MCF 10A (cell line): ENCODE results near the gene MARCO. TPM values are rescaled to one million over a fixed set of nuclear protein-coding genes. Genes with fewer than 3 reads are reported as not detected.

Experiments
- BruUV-seq: library from RNA; stranded (reverse); fragments of 400-500 nt; replicated peaks from 2 replicates; lab custom pipeline; 2021; lab: Mats Ljungman, UMichigan
- CTCF ChIA-PET: fragments of 300-600 bp; sonication (Branson Sonifier 250); formaldehyde crosslinking; extraction: SDS; loops from one replicate; lab custom pipeline; 2021; ENCODE audit warnings: antibody characterized with exemption, inconsistent platforms; lab: Yijun Ruan, JAX
- POLR2A ChIA-PET: fragments of 300-600, 350-650 bp; sonication (Branson Sonifier 250); formaldehyde crosslinking; extraction: SDS; loops from one replicate; lab custom pipeline; 2020; ENCODE audit warnings: antibody characterized with exemption, inconsistent platforms; lab: Yijun Ruan, JAX
- DNase-seq: peaks from one replicate; pipeline ENCODE4 v3.0.0-alpha.2; 2018; ENCODE audit not compliant: unreplicated experiment
- H3K27ac Mint-ChIP-seq: one replicate; pipeline ENCODE4 v1.8.0; 2022; ENCODE audit warnings: mild to moderate bottlenecking, low read depth, mixed read lengths; ENCODE audit not compliant: unreplicated experiment
- H3K27me3 Mint-ChIP-seq: one replicate; pipeline ENCODE4 v1.8.0; 2022; ENCODE audit warnings: mixed read lengths; ENCODE audit not compliant: insufficient read depth, unreplicated experiment
- H3K36me3 Mint-ChIP-seq: one replicate; pipeline ENCODE4 v1.8.0; 2022; ENCODE audit warnings: mild to moderate bottlenecking, moderate library complexity, mixed read lengths; ENCODE audit not compliant: insufficient read depth, unreplicated experiment
- H3K4me1 Mint-ChIP-seq: one replicate; pipeline ENCODE4 v1.8.0; 2022; ENCODE audit warnings: mixed read lengths; ENCODE audit not compliant: insufficient read depth, unreplicated experiment
- H3K4me3 Mint-ChIP-seq: one replicate; pipeline ENCODE4 v1.8.0; 2022; ENCODE audit warnings: mild to moderate bottlenecking, moderate library complexity, mixed read lengths; ENCODE audit not compliant: unreplicated experiment
- H3K9me3 Mint-ChIP-seq: one replicate; pipeline ENCODE4 v1.8.0; 2022; ENCODE audit warnings: mixed read lengths; ENCODE audit not compliant: unreplicated experiment
- intact Hi-C: fragments of 100-400 bp; cut with micrococcal nuclease; formaldehyde crosslinking; loops from 2 replicates; pipeline ENCODE4 v1.14.1; 2022
- total RNA-seq: library from RNA; stranded (reverse); gene quantifications from 2 replicates; pipeline ENCODE4 v1.2.3, GENCODE V29; 2022
- TF ChIP-seq, protein P1 (sequence below): fragments of 200-600 bp; IDR thresholded peaks from one replicate; pipeline ENCODE4 v1.8.0; 2022; ENCODE audit warnings: antibody characterized with exemption, mild to moderate bottlenecking; ENCODE audit not compliant: unreplicated experiment

Gene MARCO
- total RNA-seq, 1 experiment from 2014 or later, result 1.5 TPM

DNA sequence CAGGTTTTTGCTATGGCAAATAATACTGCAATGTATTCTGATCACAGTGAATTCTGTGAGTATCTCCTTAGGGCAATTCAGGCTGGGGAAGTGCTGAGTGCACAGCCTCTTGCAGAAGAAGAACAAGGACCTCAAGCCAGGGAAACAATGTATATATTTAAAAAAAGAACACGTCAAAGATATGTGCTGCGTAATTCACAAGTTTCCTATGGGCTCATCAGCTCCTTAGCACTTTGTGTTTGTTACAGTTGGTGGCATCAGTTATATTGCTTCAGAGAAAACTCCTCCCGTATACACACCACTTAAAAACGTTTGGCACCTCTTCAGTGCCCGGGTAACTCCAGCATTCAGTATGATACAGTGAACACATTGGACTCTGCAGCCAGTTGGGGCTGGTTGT is 16.5 kb upstream of the MARCO start:
- Mint-ChIP-seq H3K4me1 (no peaks in the 10 kb centered on the region), H3K36me3 (no peaks in the 10 kb centered on the region), H3K27ac (no peak overlapping the region), H3K9me3 (peaks cover 10% of the 10 kb centered on the region), H3K27me3 (peaks cover 11% of the 10 kb centered on the region), H3K4me3 (no peak overlapping the region)
- POLR2A ChIA-PET, result no interaction called here
- no TSS peak for BruUV-seq
- TF ChIP-seq, protein P1, sequence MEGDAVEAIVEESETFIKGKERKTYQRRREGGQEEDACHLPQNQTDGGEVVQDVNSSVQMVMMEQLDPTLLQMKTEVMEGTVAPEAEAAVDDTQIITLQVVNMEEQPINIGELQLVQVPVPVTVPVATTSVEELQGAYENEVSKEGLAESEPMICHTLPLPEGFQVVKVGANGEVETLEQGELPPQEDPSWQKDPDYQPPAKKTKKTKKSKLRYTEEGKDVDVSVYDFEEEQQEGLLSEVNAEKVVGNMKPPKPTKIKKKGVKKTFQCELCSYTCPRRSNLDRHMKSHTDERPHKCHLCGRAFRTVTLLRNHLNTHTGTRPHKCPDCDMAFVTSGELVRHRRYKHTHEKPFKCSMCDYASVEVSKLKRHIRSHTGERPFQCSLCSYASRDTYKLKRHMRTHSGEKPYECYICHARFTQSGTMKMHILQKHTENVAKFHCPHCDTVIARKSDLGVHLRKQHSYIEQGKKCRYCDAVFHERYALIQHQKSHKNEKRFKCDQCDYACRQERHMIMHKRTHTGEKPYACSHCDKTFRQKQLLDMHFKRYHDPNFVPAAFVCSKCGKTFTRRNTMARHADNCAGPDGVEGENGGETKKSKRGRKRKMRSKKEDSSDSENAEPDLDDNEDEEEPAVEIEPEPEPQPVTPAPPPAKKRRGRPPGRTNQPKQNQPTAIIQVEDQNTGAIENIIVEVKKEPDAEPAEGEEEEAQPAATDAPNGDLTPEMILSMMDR, result no peak
- CTCF ChIA-PET, result interaction anchor here (0.6 kb wide), 1 partner anchor 36 kb away, joined by 4 read pairs; no protein-coding TSS in a partner anchor
- DNase-seq, result no peak
- intact Hi-C loops, result no loop called here

DNA sequence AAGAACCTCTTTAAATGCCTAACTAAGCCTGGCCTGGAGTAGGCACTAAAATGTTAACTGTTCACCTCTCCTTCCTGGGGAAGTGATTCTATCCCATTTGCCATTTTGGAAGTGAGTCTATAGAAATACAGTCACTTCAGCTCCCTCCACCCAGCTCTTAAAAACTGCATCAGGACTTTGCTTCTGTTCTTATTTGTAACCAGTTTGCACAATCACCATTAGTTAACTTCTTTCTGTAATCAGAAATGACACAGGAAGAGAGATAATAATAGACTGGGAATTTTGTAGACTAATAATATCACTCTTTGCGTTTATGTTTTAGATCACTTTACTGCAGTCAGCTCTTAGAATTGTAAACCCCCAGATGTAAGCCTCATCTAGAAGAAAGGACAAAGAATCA is 16.0 kb upstream of the MARCO start:
- no peaks in the 10 kb centered on the region for H3K36me3 Mint-ChIP-seq
- H3K4me3 Mint-ChIP-seq, result no peak overlapping the region
- intact Hi-C loops, result no loop called here
- DNase-seq, result no peak
- H3K27ac Mint-ChIP-seq, result no peak overlapping the region
- no peaks in the 10 kb centered on the region for H3K4me1 Mint-ChIP-seq
- CTCF ChIA-PET, result no interaction called here
- TF ChIP-seq, protein P1, result no peak
- no TSS peak for BruUV-seq
- POLR2A ChIA-PET, result no interaction called here
- peaks cover 11% of the 10 kb centered on the region for H3K27me3 Mint-ChIP-seq
- peaks cover 10% of the 10 kb centered on the region for H3K9me3 Mint-ChIP-seq

DNA sequence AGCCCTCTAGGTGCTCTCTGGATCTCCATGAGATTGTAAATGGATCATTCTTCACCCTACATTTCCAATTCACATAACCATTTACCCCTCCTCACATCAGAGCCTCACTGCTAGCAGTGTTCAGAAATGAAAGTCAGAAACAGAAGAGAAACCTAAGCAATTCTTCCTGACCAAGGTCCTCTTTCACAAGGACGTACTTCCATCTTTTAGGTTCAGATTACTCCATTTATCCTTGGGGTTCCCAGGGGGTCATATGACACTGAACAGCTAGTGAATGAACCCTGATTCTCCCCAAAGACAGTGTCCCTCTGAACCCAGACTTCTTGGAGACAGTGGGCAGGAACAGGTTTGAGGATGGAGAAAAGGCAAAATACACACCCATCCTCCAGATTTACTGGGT is 12.9 kb upstream of the MARCO start:
- peaks cover 11% of the 10 kb centered on the region for H3K27me3 Mint-ChIP-seq

DNA sequence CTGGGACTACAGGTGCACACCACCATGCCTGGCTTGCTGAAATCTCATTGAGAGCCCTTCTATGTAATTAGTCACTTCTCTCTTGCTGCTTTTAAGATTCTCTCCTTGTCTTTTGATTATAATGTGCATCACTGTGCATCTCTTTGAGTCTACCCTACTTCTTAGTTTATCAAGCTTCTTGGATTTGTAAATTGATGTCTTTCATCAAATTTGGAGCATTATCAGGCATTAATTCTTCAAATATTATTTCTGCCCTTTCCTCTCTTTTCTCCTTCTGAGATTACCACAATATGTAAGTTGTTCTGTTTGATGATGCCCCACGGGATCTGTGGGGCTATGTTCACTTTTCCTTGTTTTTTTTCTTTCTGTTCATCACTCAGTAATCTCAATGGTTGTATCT is 9.0 kb upstream of the MARCO start:
- H3K4me1 Mint-ChIP-seq, result no peaks in the 10 kb centered on the region
- POLR2A ChIA-PET, result no interaction called here
- CTCF ChIA-PET, result interaction anchor here (0.6 kb wide), 1 partner anchor 52 kb away, joined by 3 read pairs; no protein-coding TSS in a partner anchor
- peaks cover 20% of the 10 kb centered on the region for H3K9me3 Mint-ChIP-seq
- no peaks in the 10 kb centered on the region for H3K36me3 Mint-ChIP-seq
- BruUV-seq, result no TSS peak
- intact Hi-C loops, result no loop called here
- no peaks in the 10 kb centered on the region for H3K27me3 Mint-ChIP-seq
- TF ChIP-seq, protein P1, result no peak
- H3K27ac Mint-ChIP-seq, result no peak overlapping the region
- no peak for DNase-seq
- H3K4me3 Mint-ChIP-seq, result no peak overlapping the region

More for the DNA sequence above, 12.9 kb upstream of the MARCO start:
- intact Hi-C loops, result no loop called here
- no TSS peak for BruUV-seq
- TF ChIP-seq, protein P1, result no peak
- DNase-seq, result no peak
- H3K9me3 Mint-ChIP-seq, result peaks cover 20% of the 10 kb centered on the region
- no peaks in the 10 kb centered on the region for H3K36me3 Mint-ChIP-seq
- POLR2A ChIA-PET, result no interaction called here
- no peak overlapping the region for H3K4me3 Mint-ChIP-seq
- H3K4me1 Mint-ChIP-seq, result no peaks in the 10 kb centered on the region
- no peak overlapping the region for H3K27ac Mint-ChIP-seq
- CTCF ChIA-PET, result no interaction called here
